Breast epithelium (tissue), 3 donors: ENCODE results near the gene DBNDD1.

Experiments
- CTCF ChIP-seq, 3 donors: fragments of 450-650 bp; IDR thresholded peaks; one replicate each; pipeline ENCODE4 v1.5.1; 2016 to 2017; ENCODE audit warnings: antibody characterized with exemption in 3 of 3, mild to moderate bottlenecking in 3 of 3, moderate library complexity in 3 of 3
- POLR2AphosphoS5 ChIP-seq, 3 donors: sonication (generic); formaldehyde crosslinking; IDR thresholded peaks; one replicate each; pipeline ENCODE4 v1.6.1; 2017; ENCODE audit warnings: antibody characterized with exemption in 3 of 3

DNA sequence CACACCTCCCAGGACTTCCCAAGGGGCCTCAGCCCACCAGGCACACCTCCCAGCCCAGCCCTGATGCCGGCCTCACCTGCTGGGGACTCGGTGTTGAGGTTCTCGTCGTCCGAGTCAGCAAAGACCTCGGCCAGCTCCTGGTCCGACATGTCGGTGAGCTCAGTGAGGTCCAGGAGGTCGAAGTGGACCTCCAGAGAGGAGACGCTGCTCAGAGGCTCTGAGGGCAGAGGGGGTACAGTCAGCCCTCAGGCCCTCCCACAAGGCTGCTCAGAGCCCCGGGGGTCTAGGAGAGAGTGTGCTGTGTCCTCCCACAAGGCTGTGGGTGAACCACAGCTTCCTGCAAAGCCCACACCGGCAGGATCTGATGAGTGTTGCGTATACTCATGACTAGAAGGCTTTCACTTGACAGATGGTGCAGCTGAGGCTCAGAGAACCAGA is 10.5 kb downstream of the DBNDD1 start:
- TF ChIP-seq CTCF (IDR thresholded peaks at IDR 0.05) (no peak), POLR2AphosphoS5 (IDR thresholded peaks at IDR 0.05) (no peak)
